Bone marrow (tissue), 2 donors: ENCODE results near the gene RAD21L1.
"Not testable (repeated sequence)": the region's sequence is repeated elsewhere in the genome, so short reads cannot be mapped to it uniquely, and the experiment has no call there.

Source experiments
- DNase-seq, 2 donors: peaks; one replicate each; lab custom pipeline; 2025; lab: John Stamatoyannopoulos, UW

The RAD21L1 gene

DNA sequence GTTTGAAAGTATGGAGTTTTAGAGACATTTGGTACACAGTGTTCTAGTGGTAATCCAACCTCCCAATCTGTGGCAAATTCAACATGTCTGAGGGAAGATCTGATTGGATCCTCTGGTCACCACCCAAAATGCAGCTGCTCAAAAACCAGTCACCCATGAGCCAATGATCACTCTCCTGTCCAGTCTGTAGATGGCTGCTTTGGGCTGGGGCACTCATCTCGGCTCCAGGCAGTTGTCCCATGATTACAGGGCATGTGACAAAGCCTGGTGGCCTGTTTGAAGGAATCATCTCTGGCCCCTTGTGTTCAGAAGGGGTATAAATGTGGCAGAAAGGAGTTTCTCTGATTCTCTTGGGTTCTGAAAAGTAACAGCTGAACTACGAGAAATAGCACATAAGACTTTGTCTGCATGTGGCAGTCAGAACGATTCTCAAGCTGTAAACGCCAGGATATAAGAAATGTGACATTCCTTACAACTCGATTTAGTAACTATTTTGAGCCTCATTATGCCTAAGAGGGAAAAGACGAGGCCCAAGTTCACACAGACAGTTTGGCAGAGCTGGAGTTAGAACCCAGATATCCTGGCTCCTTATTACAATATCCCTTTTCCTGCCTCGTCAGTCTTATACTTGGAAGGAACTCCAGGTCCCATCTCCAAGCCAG, 26.5 kb upstream of the RAD21L1 start:
- DNase-seq, result no peak

DNA sequence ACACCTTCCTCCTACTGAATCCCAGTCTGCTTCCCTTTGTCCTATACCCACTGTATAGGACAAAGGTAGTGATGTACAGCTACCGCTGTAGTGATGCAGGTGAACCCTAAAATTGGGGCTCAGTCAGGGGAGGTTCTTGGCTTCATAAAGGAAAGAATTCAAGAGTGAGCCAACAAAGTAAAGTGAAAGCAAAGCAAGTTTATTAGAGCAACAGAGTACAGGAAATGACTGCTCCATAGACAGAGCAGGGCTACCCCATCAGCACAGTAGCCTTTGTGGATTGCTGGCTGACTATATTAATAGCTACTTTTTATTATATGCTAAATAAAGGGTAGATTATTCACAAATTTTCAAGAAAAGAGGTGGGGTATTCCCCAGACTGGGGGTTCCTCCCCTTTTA, 25.9 kb upstream of the RAD21L1 start:
- no peak for DNase-seq

DNA sequence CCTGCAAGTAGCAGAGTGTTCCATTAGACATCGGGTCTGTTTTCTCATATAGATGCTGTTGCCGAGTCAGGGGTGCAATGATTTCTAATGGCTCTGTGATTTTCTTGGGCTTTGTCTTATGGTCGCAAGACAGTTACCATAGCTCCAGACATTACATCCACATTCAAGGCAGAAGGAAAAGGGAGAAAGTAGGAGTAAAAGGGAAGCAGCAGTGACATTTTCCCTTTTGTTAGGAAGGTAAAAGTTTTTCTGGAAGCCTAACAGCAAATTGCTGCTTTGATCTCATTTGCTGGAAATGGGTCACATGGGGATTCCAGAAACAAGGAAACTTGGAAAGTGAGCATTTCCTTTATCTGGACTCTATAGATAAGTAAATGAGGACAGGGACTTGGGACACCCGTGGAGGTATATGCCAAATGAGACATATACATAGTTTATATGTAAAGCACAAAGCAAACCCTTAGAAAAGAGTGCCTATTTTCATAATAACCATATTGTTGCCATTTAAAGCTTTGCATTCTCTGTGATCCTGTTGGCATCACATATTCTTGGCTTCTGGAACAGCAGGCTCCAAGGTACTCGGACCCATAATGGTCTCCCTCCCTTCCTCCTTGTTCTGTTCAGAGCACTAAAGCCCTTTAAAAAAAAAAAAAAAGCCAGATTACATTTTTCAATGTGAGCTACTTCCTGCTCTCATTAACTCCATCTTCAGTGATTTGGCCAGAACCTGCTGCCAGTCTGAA, 22.9 kb upstream of the RAD21L1 start, which contains the start of gene C20orf202:
TSS of gene C20orf202 (plus strand) at position 693 of the 743 bp plus-strand sequence. CDS start 132 bp downstream, outside the sequence.
- no peak for DNase-seq

DNA sequence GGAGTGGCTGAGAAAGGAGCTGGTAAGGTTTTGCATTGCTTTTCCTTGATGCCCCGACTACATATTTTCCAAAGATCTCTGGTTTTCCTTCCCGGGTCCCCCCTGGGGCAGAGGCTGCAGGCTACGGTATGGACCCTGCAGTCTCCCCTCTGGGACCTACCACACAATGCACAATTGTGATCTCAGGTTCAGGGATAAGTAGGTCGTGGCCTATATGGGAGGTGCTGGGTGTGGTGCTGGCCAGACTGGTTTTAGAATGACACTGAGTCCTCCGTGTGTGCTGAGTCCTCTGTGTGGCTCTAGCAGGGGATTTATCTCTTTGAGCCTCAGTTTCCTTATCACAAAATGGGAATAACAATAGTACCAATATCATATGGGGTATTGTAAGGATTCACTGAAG, 22.2 kb upstream of the RAD21L1 start:
- no peak for DNase-seq

DNA sequence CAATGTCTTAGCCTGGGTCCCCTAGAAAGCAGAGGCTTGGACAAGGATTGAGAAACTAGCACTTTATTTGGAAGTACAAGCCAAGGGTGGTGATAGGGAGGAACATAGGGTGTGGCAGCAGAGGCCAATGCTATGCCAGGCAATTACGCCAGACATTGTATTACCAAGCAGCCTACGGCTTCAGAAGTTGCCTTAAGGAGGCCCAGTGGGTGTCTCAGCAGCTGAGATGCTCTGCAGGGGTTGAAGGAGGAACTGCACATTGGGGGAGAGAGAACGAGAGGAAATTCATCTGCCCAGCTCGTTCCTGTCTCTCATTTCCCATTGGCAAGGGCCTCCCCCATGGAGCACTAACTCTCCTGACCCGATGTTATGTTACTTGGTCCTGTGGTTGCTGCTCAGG, 21.7 kb upstream of the RAD21L1 start:
- peak in 1 of 2 donors; percentile 39 for DNase-seq

DNA sequence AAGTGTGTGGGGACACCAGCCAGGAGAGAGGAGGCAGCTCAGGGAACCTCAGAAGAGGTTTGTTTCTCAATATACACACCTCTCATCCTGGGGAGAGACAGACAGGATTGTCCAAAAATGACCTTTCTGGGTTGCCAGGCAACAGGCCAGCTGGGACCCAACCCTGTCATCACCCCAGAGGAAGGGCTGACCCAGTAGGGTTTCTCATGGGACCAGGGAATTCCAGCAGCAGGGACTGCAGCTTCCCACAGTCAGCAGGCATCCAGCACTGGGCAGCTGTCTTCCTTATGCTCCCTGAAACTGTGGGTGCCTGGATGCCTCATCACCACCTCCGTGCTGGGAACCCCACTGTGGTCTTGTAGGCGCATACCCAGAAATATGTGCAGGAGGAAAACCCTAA, 21.3 kb upstream of the RAD21L1 start:
- DNase-seq, result no peak

DNA sequence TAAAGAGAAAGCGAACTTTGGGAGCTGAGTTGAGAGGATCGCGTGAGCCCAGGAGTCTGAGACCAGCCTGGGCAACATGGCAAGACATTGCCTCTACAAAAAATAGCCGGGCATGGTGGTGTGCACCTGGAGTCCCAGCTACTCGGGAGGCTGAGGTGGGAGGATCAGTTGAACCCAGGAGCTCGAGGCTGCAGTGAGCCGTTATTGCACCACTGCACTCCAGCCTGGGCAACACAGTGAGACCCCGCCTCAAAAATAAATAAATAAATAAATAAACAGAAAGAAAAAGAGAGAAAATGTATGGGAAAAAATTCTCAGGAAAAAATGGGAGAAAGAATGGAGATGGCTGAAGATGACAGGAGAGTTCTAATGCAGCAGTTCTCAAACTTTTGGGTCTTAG, 20.0 kb upstream of the RAD21L1 start:
- DNase-seq, result no peak

DNA sequence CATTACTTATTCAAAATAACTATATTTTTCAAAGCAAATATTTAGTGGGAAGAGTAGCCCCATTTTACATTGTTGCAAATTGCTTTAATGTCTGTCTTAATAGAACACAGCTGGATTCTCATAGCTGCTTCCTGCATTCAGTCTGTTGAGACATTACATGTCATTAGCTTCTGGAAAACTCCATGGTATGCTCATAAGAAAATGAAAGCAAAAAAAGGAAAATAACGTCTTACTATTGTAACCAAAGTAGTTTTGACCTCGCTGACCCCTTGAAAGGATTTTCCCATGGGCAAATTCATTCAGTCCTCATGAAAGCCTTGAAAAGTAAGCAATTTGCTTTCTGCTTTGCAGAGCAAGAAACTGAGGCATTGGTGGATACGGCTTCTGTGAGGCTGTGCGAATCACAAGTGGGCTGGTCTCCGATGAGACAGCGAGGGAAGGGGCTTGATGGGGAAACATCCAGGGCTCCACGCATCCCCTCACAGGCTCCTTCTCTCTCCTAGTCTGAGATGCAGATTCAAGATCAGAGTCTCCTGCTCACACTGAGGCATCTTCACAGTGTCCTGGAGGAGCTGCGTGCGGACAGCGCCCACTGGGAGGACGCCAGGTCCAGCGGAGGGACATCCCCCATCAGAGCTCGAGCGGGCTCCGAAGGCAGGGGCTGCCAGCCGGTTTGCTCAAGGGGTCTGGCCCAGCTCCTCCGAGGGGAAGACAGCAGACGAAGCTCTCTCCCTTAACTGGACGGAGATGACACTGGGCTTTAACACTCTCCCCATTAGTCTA, 19.3 kb upstream of the RAD21L1 start:
- no peak for DNase-seq

DNA sequence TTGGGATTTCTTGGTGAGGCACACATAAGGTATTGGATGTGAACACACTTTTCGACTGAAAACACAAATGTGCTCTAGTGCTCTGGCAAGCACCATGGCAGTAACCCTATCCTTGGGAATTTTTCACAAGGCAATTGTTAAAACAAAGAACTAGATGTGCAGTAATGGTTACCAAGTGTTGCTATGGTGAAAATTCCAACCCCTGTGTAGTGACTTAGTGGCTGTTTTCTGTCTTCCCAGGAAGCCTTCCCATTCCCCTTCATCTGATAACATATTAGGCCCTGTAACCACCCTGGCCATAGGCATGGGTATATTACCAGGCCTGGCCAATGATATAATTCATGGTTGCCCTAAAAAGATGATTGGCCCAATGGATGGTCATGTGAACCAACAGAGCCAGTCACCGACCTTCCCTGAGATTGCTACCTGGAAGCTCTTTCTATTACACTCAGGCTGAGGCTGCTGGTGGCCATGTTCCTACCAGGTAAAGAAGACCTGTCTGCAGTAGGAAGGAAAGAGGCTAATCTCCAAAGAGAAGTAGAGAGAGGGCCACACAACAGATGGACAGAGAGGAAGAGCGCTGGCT, 18.5 kb upstream of the RAD21L1 start:
- DNase-seq, result no peak

DNA sequence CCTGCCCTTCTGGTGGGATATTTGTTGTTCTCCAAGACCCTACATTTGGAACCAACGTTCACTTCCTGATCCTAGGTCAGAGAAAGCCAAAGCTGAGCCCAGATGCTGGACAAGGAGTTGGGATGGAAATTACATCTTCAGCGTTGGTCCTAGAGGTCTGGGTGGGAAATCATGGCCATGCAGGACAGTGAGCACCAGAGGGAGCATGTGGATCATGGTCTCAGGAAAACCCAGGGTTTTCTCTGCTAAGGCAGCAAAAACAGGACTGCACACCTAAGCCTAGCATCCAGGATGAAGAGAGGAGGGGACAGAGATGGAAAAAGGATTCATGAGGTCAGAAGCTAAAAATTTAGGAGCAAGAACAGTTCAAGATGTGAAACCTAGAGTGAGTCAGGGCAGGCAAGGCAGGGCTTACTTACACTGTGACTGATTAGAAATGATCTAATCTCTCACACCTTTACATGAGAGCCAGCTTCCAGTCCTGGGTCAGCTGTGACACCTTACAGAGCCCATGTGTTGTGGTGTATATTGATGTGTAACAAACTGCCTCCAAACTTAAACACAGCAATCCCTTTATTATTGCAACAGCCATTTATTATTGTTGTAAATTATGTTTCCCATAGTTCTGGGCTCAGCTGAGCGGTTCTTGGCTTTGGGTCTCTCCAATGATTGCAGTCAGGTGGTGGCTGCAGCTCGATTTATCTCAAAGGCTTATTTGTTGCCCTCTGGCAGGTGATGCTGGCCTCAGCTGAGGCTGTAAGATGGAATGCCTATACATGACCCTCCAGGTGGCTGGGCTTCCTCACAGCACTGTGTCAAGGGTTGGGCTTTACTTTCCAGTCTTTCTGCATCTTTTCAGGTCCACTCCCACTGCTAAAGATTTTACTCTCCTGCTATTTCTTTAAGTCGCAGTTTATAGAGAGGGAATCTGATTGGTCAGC, 16.1 kb upstream of the RAD21L1 start:
- no peak for DNase-seq

DNA sequence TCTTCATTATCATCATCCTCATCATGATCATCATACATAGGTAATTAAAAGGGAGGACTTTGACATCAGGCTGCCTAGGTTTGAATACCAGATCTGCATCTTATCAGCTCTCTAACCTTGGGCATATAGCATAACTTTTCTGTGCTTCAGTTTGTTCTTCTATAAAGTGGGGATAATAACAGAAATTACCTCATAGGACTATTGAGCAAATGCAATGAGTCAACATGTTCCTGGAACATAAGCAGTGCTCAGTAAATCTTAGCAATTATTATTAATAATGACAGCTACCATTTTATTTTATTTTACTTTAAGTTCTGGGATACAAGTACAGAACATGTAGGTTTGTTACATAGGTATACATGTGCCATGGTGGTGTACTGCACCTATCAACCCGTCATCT, 15.3 kb upstream of the RAD21L1 start:
- DNase-seq, result no peak

DNA sequence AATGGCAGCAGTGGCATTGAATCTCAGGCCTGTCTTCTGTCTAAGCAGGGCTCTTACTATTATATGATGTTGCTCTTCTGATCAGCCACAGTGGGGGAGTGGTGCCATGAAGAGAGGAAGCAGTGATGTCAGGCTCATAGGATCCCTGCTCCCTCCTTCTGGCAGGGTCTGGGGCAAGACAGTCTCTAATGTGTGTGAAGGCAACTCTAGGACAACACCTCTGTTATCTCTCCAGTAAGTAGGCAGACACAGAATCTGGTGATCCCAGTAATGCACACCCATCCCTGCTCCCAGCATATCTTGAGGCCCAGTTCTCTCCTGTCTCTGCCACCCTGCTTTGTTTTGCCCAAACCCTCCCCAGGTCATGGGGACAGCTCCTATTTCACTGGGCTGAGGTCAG, 13.8 kb upstream of the RAD21L1 start:
- no peak for DNase-seq

DNA sequence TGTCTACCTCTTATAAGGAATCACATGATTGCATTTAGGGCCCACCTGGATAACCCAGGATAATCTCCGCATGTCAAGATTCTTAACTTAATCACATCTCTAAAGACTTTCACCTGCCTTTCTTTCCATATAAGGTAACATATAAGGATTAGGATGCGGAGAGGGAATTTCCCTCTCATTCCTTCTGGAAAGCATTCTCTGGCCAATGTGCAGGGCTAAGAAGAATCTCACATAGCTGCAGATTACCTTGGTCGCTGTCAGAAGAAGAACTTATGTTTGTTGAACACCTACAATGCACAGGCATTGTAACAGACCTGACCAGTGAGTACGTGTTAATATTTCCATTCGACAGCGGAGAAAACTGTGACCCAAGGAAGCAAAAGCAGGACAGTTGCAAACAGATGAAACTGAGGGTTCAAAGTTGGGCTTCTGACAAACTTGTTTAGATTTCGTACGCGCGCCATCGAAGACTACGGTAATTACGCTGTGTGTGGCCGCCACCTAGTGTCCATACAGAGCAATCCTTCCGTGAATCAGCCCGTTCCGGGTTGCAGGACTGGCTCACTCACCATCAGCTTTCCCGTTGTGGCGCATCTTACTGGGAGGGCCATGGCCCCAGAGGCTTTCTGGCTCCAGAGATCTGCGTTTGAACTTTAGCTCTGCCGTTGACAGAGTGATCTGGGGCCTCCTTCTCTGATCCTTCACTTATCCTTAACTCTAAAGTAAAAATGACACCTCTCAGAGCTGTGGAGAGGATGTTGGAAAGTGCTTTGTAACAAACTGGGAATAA, 13.0 kb upstream of the RAD21L1 start:
- DNase-seq, result peak; percentile 22 to 57

DNA sequence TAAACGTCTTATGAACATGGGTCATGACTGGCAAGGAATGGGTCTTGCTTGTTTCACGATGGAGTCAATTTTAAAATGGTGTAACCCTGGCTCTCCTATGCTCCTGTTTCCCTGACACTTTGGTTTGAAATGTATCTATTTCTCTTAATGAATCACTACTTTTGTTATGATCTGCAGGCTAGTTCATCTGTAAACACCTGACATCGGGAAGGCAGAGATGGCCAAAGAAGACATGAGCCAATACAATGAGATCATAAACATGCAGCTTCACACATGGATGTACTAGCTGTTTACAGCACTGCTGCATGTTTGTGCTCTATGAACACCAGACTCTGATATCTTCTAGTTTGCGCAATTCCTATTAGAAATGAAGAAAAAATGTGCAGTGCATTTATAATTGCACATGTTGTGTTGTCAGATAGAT, 11.0 kb upstream of the RAD21L1 start:
- no peak for DNase-seq

DNA sequence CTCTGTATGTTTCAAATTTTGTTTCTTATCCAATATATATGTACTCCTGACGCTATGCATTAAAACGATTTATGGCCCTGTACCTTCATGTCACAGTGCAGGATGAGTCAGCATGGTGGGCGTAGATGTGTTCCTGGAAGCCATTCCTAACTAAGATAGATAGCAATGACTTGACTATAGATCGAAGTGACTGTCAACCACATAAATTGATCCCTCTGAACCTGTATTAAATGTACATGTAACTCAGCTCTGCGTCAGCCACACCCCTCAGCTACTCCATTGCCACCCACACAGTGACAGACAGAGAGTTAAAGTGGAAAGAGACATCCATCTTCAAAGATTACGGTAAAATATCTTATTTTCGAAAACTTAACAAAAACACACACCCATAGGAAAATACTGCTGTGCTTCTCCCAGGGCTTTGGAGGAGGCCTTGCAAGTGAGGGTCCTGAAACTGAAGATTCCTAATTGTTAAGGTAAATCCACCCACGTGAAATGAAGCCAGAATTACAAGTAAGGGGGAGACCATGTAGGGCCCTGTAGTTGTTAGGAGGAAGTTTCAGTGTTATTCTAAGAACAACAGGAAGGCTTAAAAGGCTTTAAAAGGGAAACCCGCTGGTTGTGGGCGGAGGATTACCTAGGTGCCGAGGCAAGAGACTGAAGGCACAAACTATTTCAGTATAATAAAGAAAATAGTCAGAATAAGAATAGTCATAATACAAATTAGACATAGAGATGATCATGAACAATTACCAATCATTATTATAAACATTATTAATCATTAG, 10.3 kb upstream of the RAD21L1 start:
- no peak for DNase-seq

DNA sequence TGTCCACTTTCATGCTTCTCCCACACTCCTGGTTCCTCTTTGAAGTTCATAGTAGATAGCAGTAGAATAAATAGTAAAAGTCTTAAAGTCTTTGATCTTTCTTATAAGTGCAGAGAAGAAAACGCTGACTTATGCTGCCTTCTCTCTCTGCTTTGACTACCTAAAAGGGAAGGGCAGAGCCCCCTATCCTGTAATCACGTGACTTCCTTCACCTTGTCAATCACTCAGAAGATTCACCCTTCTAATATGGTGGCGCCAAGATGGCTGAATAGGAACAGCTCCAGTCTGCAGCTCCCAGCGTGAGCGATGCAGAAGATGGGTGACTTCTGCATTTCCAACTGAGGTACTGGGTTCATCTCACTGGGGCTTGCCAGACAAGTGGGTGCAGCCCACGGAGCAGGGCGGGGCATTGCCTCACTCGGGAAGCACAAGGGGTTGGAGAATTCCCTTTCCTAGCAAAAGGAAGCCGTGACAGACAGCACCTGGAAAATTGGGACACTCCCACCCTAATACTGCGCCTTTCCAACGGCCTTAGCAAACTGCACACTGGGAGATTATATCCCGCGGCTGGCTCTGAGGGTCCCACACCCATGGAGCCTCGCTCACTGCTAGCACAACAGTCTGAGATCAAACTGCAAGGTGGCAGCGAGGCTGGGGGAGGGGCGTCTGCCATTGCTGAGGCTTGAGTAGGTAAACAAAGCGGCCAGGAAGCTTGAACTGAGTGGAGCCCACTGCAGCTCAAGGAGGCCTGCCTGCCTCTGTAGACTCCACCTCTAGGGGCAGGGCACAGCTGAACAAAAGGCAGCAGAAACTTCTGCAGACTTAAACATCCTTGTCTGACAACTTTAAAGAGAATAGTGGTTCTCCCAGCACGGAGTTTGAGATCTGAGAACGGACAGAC, 9.1 kb upstream of the RAD21L1 start:
- not testable (repeated sequence) for DNase-seq

DNA sequence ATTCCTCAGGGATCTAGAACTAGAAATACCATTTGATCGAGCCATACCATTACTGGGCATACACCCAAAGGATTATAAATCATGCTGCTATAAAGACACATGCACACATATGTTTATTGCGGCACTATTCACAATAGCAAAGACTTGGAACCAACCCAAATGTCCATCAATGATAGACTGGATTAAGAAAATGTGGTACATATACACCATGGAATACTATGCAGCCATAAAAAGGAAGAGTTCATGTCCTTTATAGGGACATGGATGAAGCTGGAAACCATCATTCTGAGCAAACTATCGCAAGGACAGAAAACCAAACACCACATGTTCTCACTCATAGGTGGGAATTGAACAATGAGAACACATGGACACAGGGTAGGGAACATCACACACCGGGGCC, 3.1 kb upstream of the RAD21L1 start:
- DNase-seq, result not testable (repeated sequence)

DNA sequence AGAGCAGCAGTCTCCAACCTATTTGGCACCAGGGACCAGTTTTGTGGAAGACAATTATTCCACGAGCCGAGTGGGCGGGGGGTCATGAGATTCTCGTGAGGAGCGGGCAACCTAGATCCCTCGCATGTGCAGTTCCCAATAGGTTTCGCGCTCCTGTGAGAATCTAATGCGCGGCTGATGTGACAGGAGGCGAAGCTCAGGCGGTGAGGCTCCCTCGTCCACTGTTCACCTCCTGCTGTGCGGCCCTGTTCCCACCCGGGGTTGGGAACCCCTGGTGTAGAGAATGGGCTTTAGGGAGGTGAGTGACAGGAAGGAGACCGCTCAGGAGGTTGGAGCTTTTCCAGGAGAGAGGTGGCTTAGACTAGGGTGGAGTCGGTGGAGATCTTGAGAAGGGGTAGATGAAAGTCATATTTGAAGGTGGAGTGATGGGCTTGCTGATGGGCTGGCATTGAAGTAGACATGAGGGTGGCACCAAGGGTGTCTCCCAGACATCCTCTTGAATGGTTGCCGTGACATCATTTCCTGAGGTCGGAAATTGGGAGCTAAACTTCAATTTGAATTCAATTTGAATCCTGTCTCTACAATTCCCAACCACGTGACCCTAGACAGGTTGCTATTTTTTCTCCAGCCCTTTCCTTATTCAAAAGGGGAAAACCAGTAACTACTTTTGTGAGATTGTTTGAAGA, 1.5 kb upstream of the RAD21L1 start:
- no peak for DNase-seq
